Measurements from ENCODE around the gene NTSR1.

NTSR1 gene

GRCh38 chr20:62728781-62729300 is 20.2 kb downstream of the NTSR1 start:
- 89% methylated on average over 9 of the region's 9 CpGs for WGBS (ENCODE audit: insufficient coverage)
- Histone ChIP-seq H3K9me3 (ENCODE audit: control extremely low read depth in 1 of 5, control insufficient read depth in 4 of 5, insufficient read depth in 2 of 5, low read depth in 1 of 5, low read length in 4 of 5) (no peaks in the 10 kb centered on the region), H3K27me3 (replicated peaks in 2 of 5; ENCODE audit: control insufficient read depth in 4 of 5, insufficient read depth in 5 of 5, low read length in 4 of 5) (peaks cover 0 to 9% (median 0%) of the 10 kb centered on the region in 5 experiments), H3K27ac (ENCODE audit: insufficient read depth in 1 of 2, low read depth in 1 of 2, low read length in 2 of 2, poor library complexity in 1 of 2, severe bottlenecking in 2 of 2) (no peak overlapping the region), H3K36me3 (ENCODE audit: control insufficient read depth in 4 of 4, insufficient read depth in 4 of 4, low read length in 3 of 4) (no peaks in the 10 kb centered on the region), H3K4me3 (ENCODE audit: control insufficient read depth in 1 of 7, extremely low read depth in 1 of 7, insufficient read depth in 4 of 7, low read depth in 2 of 7, low read length in 6 of 7) (peak overlapping the region in 1 of 7 experiments; percentile 28), H3K4me1 (ENCODE audit: control extremely low read depth in 1 of 4, control insufficient read depth in 4 of 4, insufficient read depth in 4 of 4, low read length in 3 of 4) (peaks cover 0 to 28% (median 21%) of the 10 kb centered on the region in 4 experiments)
- no peak for DNase-seq
- ChIA-PET POLR2A (no interaction called here), CTCF (interaction anchor here (0.9 to 1.5 kb wide), 4 partner anchors 11 to 60 kb away, joined by 3 to 6 read pairs (median 4); no protein-coding TSS in a partner anchor)

GRCh38 chr20:62730481-62730880 is 21.8 kb downstream of the NTSR1 start:
- CTCF ChIA-PET: interaction anchor here (1.0 to 1.1 kb wide), 3 partner anchors 11 to 63 kb away, joined by 3 read pairs; no protein-coding TSS in a partner anchor
- no peak overlapping the region for H3K4me3 ChIP-seq (ENCODE audit: control insufficient read depth in 1 of 7, extremely low read depth in 1 of 7, insufficient read depth in 4 of 7, low read depth in 2 of 7, low read length in 6 of 7)
- DNase-seq: no peak
- no peaks in the 10 kb centered on the region for H3K36me3 ChIP-seq (ENCODE audit: control insufficient read depth in 4 of 4, insufficient read depth in 4 of 4, low read length in 3 of 4)
- no peaks in the 10 kb centered on the region for H3K9me3 ChIP-seq (ENCODE audit: control extremely low read depth in 1 of 5, control insufficient read depth in 4 of 5, insufficient read depth in 2 of 5, low read depth in 1 of 5, low read length in 4 of 5)
- peaks cover 0 to 41% (median 27%) of the 10 kb centered on the region in 4 experiments for H3K4me1 ChIP-seq (ENCODE audit: control extremely low read depth in 1 of 4, control insufficient read depth in 4 of 4, insufficient read depth in 4 of 4, low read length in 3 of 4)
- H3K27ac ChIP-seq (ENCODE audit: insufficient read depth in 1 of 2, low read depth in 1 of 2, low read length in 2 of 2, poor library complexity in 1 of 2, severe bottlenecking in 2 of 2): no peak overlapping the region
- POLR2A ChIA-PET: no interaction called here
- 100% methylated on average over 11 of the region's 13 CpGs for WGBS (ENCODE audit: insufficient coverage)
- no peaks in the 10 kb centered on the region for H3K27me3 ChIP-seq (replicated peaks in 2 of 5; ENCODE audit: control insufficient read depth in 4 of 5, insufficient read depth in 5 of 5, low read length in 4 of 5)

GRCh38 chr20:62732031-62732760 is 23.6 kb downstream of the NTSR1 start:
- CTCF ChIA-PET: interaction anchor here (1.2 kb wide), 1 partner anchor 32 kb away, joined by 3 read pairs; no protein-coding TSS in a partner anchor
- WGBS (ENCODE audit: insufficient coverage): 95% methylated on average over 9 of the region's 13 CpGs
- no peaks in the 10 kb centered on the region for H3K36me3 ChIP-seq (ENCODE audit: control insufficient read depth in 4 of 4, insufficient read depth in 4 of 4, low read length in 3 of 4)
- H3K4me1 ChIP-seq (ENCODE audit: control extremely low read depth in 1 of 4, control insufficient read depth in 4 of 4, insufficient read depth in 4 of 4, low read length in 3 of 4): peaks cover 0 to 41% (median 27%) of the 10 kb centered on the region in 4 experiments
- no peak overlapping the region for H3K4me3 ChIP-seq (ENCODE audit: control insufficient read depth in 1 of 7, extremely low read depth in 1 of 7, insufficient read depth in 4 of 7, low read depth in 2 of 7, low read length in 6 of 7)
- DNase-seq: no peak
- H3K27me3 ChIP-seq (replicated peaks in 2 of 5; ENCODE audit: control insufficient read depth in 4 of 5, insufficient read depth in 5 of 5, low read length in 4 of 5): no peaks in the 10 kb centered on the region
- H3K9me3 ChIP-seq (ENCODE audit: control extremely low read depth in 1 of 5, control insufficient read depth in 4 of 5, insufficient read depth in 2 of 5, low read depth in 1 of 5, low read length in 4 of 5): no peaks in the 10 kb centered on the region
- POLR2A ChIA-PET: no interaction called here
- no peak overlapping the region for H3K27ac ChIP-seq (ENCODE audit: insufficient read depth in 1 of 2, low read depth in 1 of 2, low read length in 2 of 2, poor library complexity in 1 of 2, severe bottlenecking in 2 of 2)

GRCh38 chr20:62732842-62733525 is 24.3 kb downstream of the NTSR1 start:
- Histone ChIP-seq H3K27ac (ENCODE audit: insufficient read depth in 1 of 2, low read depth in 1 of 2, low read length in 2 of 2, poor library complexity in 1 of 2, severe bottlenecking in 2 of 2) (no peak overlapping the region), H3K4me3 (ENCODE audit: control insufficient read depth in 1 of 7, extremely low read depth in 1 of 7, insufficient read depth in 4 of 7, low read depth in 2 of 7, low read length in 6 of 7) (no peak overlapping the region), H3K27me3 (replicated peaks in 2 of 5; ENCODE audit: control insufficient read depth in 4 of 5, insufficient read depth in 5 of 5, low read length in 4 of 5) (no peaks in the 10 kb centered on the region), H3K36me3 (ENCODE audit: control insufficient read depth in 4 of 4, insufficient read depth in 4 of 4, low read length in 3 of 4) (no peaks in the 10 kb centered on the region), H3K9me3 (ENCODE audit: control extremely low read depth in 1 of 5, control insufficient read depth in 4 of 5, insufficient read depth in 2 of 5, low read depth in 1 of 5, low read length in 4 of 5) (no peaks in the 10 kb centered on the region), H3K4me1 (ENCODE audit: control extremely low read depth in 1 of 4, control insufficient read depth in 4 of 4, insufficient read depth in 4 of 4, low read length in 3 of 4) (peaks cover 0 to 34% (median 19%) of the 10 kb centered on the region in 4 experiments)
- DNase-seq: no peak
- POLR2A ChIA-PET: no interaction called here
- 94% methylated on average over 26 of the region's 27 CpGs for WGBS (ENCODE audit: insufficient coverage)
- CTCF ChIA-PET: interaction anchor here (1.2 kb wide), 1 partner anchor 32 kb away, joined by 3 read pairs; no protein-coding TSS in a partner anchor

- no peak overlapping the region for H3K4me3 ChIP-seq (ENCODE audit: control insufficient read depth in 1 of 7, extremely low read depth in 1 of 7, insufficient read depth in 4 of 7, low read depth in 2 of 7, low read length in 6 of 7)
- H3K4me1 ChIP-seq (ENCODE audit: control extremely low read depth in 1 of 4, control insufficient read depth in 4 of 4, insufficient read depth in 4 of 4, low read length in 3 of 4): peaks cover 0 to 29% (median 14%) of the 10 kb centered on the region in 4 experiments
- DNase-seq: no peak
- POLR2A ChIA-PET: no interaction called here
- no peaks in the 10 kb centered on the region for H3K27me3 ChIP-seq (replicated peaks in 2 of 5; ENCODE audit: control insufficient read depth in 4 of 5, insufficient read depth in 5 of 5, low read length in 4 of 5)
- H3K27ac ChIP-seq (ENCODE audit: insufficient read depth in 1 of 2, low read depth in 1 of 2, low read length in 2 of 2, poor library complexity in 1 of 2, severe bottlenecking in 2 of 2): no peak overlapping the region
- CTCF ChIA-PET: interaction anchor here (1.2 kb wide), 1 partner anchor 31 kb away, joined by 3 read pairs; no protein-coding TSS in a partner anchor
- H3K36me3 ChIP-seq (ENCODE audit: control insufficient read depth in 4 of 4, insufficient read depth in 4 of 4, low read length in 3 of 4): no peaks in the 10 kb centered on the region
- H3K9me3 ChIP-seq (ENCODE audit: control extremely low read depth in 1 of 5, control insufficient read depth in 4 of 5, insufficient read depth in 2 of 5, low read depth in 1 of 5, low read length in 4 of 5): no peaks in the 10 kb centered on the region
These were observed 24.8 kb downstream of the NTSR1 start for GRCh38 chr20:62733526-62733842.

GRCh38 chr20:62733891-62734290 is 25.3 kb downstream of the NTSR1 start:
- DNase-seq: no peak
- H3K27me3 ChIP-seq (replicated peaks in 2 of 5; ENCODE audit: control insufficient read depth in 4 of 5, insufficient read depth in 5 of 5, low read length in 4 of 5): no peaks in the 10 kb centered on the region

More at GRCh38 chr20:62733891-62734290, 25.3 kb downstream of the NTSR1 start:
- Histone ChIP-seq H3K4me3 (ENCODE audit: control insufficient read depth in 1 of 7, extremely low read depth in 1 of 7, insufficient read depth in 4 of 7, low read depth in 2 of 7, low read length in 6 of 7) (no peak overlapping the region), H3K4me1 (ENCODE audit: control extremely low read depth in 1 of 4, control insufficient read depth in 4 of 4, insufficient read depth in 4 of 4, low read length in 3 of 4) (peaks cover 0 to 25% (median 10%) of the 10 kb centered on the region in 4 experiments), H3K9me3 (ENCODE audit: control extremely low read depth in 1 of 5, control insufficient read depth in 4 of 5, insufficient read depth in 2 of 5, low read depth in 1 of 5, low read length in 4 of 5) (no peaks in the 10 kb centered on the region), H3K27ac (ENCODE audit: insufficient read depth in 1 of 2, low read depth in 1 of 2, low read length in 2 of 2, poor library complexity in 1 of 2, severe bottlenecking in 2 of 2) (no peak overlapping the region), H3K36me3 (ENCODE audit: control insufficient read depth in 4 of 4, insufficient read depth in 4 of 4, low read length in 3 of 4) (no peaks in the 10 kb centered on the region)
- WGBS (ENCODE audit: insufficient coverage): 92% methylated on average over 16 of the region's 18 CpGs
- CTCF ChIA-PET: interaction anchor here (1.0 to 1.3 kb wide), 2 partner anchors 11 to 24 kb away, joined by 4 read pairs; no protein-coding TSS in a partner anchor
- POLR2A ChIA-PET: interaction anchor here (0.7 kb wide), 1 partner anchor 17 kb away, joined by 3 read pairs; no protein-coding TSS in a partner anchor

All from common myeloid progenitor, CD34-positive (primary cell).